ENCODE measurements around the gene ZSCAN5B. TPM values are rescaled to one million over a fixed set of nuclear protein-coding genes. Genes with fewer than 3 reads are reported as not detected.
A peak's percentile ranks its signal among the peaks of the same experiment; 100 is the strongest.

ZSCAN5B gene
- total and polyA plus RNA-seq, 2 of the 13 experiments (the other 11 are each of a cell fraction or from before 2014, with no cell fraction given) = not detected

- TF ChIP-seq ZBTB39 (CRISPR knock-in tag; IDR thresholded peaks at IDR 0.05) = no peak
- no peak for TF ChIP-seq ZSCAN29 (CRISPR knock-in tag; conservative IDR thresholded peaks at IDR 0.05)
- TF ChIP-seq SNAPC2 (CRISPR knock-in tag; IDR thresholded peaks at IDR 0.05) = no peak
- no peak for TF ChIP-seq ZBTB42 (CRISPR knock-in tag; IDR thresholded peaks at IDR 0.05)
- TF ChIP-seq ZNF354B (CRISPR knock-in tag; IDR thresholded peaks at IDR 0.05) = no peak
- TF ChIP-seq TIGD3 (CRISPR knock-in tag; IDR thresholded peaks at IDR 0.05; ENCODE audit: borderline replicate concordance) = no peak
- TF ChIP-seq, protein P1, sequence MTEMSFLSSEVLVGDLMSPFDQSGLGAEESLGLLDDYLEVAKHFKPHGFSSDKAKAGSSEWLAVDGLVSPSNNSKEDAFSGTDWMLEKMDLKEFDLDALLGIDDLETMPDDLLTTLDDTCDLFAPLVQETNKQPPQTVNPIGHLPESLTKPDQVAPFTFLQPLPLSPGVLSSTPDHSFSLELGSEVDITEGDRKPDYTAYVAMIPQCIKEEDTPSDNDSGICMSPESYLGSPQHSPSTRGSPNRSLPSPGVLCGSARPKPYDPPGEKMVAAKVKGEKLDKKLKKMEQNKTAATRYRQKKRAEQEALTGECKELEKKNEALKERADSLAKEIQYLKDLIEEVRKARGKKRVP (CRISPR knock-in tag; IDR thresholded peaks at IDR 0.05) = peak in 1 of 2 experiments; percentile 28; a peak in 2 of 4 replicates
- no peak for TF ChIP-seq NR0B2 (CRISPR knock-in tag; IDR thresholded peaks at IDR 0.05)
- no peak for TF ChIP-seq SMAD3 (CRISPR knock-in tag; IDR thresholded peaks at IDR 0.05)
- peak; percentile 79; the same call in 1 of the 2 replicates for TF ChIP-seq ZNF335 (CRISPR knock-in tag; IDR thresholded peaks at IDR 0.05)
- no peak for TF ChIP-seq ZNF225 (CRISPR knock-in tag; IDR thresholded peaks at IDR 0.05)
- TF ChIP-seq ZNF556 (CRISPR knock-in tag; IDR thresholded peaks at IDR 0.05; ENCODE audit: borderline replicate concordance) = no peak
- TF ChIP-seq ZNF367 (CRISPR knock-in tag; IDR thresholded peaks at IDR 0.05; ENCODE audit: borderline replicate concordance) = no peak
- TF ChIP-seq, protein P2, sequence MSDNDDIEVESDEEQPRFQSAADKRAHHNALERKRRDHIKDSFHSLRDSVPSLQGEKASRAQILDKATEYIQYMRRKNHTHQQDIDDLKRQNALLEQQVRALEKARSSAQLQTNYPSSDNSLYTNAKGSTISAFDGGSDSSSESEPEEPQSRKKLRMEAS (IDR thresholded peaks at IDR 0.05) = peak; percentile 51; the same call in 1 of the 2 replicates
- TF ChIP-seq ZNF362 (CRISPR knock-in tag; IDR thresholded peaks at IDR 0.05; ENCODE audit: borderline replicate concordance) = peak; percentile 91
- no peak for TF ChIP-seq ZZZ3 (CRISPR knock-in tag; IDR thresholded peaks at IDR 0.05; ENCODE audit: borderline replicate concordance)
- no peak for TF ChIP-seq HMG20A (CRISPR knock-in tag; IDR thresholded peaks at IDR 0.05; ENCODE audit: borderline replicate concordance)
- 0 out of 2 replicates have a peak, but pooled peaks have one; percentile 44 for TF ChIP-seq TSC22D2 (CRISPR knock-in tag; IDR thresholded peaks at IDR 0.05; ENCODE audit: borderline replicate concordance)
Observed at GRCh38 chr19:56140583-56141416, 56.8 kb downstream of the ZSCAN5B start, which contains the start of gene ZNF444 (continued).
